GM10266 (cell line): ENCODE measurements around the gene RLN2.
"Not testable (repeated sequence)": the region's sequence is repeated elsewhere in the genome, so short reads cannot be mapped to it uniquely, and the experiment has no call there.

Experiments used
- DNase-seq: peaks from one replicate; pipeline ENCODE4 v3.0.0; 2012; ENCODE audit errors: extremely low spot score
- TF ChIP-seq, protein P1 (sequence below): IDR thresholded peaks from 2 replicates; pipeline ENCODE4 v1.5.1; 2012; ENCODE audit warnings: mild to moderate bottlenecking, low read depth; ENCODE audit not compliant: control insufficient read depth, insufficient read depth; ENCODE audit errors: missing control alignments

Gene RLN2, protein sequence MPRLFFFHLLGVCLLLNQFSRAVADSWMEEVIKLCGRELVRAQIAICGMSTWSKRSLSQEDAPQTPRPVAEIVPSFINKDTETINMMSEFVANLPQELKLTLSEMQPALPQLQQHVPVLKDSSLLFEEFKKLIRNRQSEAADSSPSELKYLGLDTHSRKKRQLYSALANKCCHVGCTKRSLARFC

DNA sequence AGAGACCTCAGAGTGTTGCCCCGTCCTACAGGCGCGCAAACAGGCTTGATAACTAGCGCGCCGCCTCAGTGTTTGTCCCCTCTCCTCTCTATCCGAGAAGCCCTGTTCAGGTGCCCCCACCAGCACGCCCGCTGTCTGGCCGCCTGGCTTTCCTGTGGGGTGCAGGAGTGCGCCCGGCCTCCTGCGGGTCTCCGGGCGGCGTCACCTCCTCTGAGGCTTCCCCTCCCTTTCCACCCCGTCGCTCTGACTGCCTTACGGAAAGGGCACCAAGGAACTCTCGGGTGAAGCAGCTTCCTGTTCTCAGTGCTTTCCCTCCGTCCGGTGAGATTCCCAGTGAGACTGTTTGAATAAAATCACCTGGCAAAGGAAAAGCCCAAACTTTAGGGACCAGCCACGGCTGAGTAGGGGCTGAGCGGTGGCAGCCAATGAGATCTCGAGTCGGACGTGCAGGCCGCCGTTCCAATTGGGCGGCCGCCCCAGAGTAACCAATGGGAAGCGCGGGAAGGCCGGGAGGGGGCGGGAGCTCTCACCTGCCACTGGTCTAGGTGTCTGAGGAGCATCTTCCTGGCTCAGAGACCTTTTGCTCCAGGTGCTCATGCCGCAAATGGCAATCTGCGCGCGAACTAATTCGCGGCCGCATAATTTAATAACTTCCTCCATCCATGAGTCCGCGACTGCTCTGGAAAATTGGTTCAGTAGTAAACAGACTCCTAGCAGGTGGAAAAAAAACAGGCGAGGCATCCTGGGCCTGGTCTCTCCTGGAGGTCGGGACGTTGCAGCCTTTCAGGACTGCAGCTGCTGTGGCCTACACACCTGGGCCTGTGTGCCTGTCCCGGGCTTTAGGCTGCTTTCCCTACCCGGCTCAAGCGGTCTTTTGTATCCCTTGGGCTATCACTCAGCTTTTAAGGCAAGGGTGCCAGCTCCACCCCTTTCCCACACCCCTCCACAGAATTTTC is at the start of gene RLN2:
Gene RLN2, minus strand, starts transcription at position 877 of the 956 bp plus-strand sequence. Its CDS starts 136 bp downstream, at position 741.
- not testable (repeated sequence) for DNase-seq

DNA sequence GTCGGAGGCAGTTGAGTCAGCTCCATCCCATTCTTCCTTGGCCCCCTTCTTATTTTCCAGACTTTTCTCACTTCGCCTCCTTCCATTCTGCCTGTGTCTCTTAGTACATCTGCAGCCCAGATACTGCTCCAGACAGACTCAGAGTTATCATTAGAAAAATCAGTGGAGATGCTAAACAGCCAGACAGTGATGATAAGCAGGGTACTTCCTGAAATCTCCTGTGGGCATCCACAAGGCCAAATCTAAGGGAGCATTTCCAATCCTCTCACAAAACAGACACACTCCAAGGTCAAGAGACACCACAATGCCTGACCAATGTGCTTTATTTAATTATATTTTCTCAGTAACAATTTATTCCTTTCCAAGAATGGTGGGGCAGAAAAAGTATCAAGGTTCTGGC is 49.7 kb upstream of the RLN2 start:
- DNase-seq: no peak
- TF ChIP-seq, protein P1, sequence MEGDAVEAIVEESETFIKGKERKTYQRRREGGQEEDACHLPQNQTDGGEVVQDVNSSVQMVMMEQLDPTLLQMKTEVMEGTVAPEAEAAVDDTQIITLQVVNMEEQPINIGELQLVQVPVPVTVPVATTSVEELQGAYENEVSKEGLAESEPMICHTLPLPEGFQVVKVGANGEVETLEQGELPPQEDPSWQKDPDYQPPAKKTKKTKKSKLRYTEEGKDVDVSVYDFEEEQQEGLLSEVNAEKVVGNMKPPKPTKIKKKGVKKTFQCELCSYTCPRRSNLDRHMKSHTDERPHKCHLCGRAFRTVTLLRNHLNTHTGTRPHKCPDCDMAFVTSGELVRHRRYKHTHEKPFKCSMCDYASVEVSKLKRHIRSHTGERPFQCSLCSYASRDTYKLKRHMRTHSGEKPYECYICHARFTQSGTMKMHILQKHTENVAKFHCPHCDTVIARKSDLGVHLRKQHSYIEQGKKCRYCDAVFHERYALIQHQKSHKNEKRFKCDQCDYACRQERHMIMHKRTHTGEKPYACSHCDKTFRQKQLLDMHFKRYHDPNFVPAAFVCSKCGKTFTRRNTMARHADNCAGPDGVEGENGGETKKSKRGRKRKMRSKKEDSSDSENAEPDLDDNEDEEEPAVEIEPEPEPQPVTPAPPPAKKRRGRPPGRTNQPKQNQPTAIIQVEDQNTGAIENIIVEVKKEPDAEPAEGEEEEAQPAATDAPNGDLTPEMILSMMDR: no peak

DNA sequence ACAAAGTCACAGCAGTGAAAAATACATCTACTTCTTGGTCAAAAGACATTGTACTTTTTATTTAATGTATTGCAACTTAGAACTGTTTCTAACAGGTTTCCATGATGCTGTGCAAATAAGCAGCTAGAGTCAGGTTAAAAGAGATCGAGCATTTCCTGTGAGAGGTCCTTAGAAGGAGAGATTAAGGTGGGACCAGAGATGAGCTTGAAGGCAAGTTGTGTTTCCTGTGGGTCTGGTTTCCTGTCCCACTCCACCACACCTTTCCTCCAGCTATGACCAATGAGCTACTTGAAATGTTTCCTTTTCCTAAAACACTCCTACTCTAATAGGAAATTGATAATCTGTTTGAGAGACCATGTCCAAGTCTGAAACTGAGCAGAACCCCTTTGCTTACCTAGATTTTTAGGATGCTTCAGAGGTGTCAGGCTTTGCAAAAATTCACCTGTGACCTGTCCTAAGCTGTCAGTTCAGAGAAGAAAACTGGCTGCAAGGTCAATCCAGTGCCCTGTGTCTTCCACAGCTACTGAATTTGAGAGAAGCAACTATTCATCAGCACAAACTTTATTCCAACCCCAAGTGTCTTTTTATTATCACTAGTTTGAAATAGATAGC is 48.2 kb upstream of the RLN2 start:
- TF ChIP-seq, protein P1: no peak
- DNase-seq: no peak

DNA sequence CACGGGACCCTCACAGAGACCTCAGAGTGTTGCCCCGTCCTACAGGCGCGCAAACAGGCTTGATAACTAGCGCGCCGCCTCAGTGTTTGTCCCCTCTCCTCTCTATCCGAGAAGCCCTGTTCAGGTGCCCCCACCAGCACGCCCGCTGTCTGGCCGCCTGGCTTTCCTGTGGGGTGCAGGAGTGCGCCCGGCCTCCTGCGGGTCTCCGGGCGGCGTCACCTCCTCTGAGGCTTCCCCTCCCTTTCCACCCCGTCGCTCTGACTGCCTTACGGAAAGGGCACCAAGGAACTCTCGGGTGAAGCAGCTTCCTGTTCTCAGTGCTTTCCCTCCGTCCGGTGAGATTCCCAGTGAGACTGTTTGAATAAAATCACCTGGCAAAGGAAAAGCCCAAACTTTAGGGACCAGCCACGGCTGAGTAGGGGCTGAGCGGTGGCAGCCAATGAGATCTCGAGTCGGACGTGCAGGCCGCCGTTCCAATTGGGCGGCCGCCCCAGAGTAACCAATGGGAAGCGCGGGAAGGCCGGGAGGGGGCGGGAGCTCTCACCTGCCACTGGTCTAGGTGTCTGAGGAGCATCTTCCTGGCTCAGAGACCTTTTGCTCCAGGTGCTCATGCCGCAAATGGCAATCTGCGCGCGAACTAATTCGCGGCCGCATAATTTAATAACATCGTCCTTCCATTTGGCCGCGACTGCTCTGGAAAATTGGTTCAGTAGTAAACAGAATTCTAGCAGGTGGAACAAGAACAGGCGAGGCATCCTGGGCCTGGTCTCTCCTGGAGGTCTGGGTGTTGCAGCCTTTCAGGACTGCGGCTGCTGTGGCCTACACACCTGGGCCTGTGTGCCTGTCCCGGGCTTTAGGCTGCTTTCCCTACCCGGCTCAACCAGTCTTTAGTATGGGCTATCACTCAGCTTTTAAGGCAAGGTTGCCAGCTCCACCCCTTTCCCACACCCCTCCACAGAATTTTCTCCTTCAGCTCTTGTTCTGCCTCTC is 34.8 kb upstream of the RLN2 start, which contains the start of gene RLN1:
Gene RLN1, minus strand, starts transcription at position 885 of the 990 bp plus-strand sequence. Its CDS starts 130 bp downstream, at position 755.
- DNase-seq: not testable (repeated sequence)

DNA sequence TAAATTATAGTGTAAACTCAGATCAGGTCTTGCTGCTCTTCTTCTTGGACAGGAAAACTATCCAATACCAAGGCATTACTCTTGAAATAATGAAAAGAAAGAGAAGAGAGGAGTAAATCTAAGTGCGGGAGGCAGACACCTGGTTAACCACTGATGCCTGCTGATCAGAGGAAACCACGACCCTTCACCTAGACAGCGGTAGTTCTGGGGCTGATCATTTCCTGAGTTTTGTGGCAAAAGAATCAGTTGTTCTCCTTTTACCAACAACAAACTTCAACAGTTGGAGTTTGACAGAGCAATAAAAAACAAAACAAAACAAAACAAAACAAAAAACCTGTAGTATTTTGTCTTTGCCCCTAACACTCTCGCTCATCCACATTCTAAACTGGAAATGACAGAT is 32.2 kb upstream of the RLN2 start:
- no peak for DNase-seq
- TF ChIP-seq, protein P1: no peak

DNA sequence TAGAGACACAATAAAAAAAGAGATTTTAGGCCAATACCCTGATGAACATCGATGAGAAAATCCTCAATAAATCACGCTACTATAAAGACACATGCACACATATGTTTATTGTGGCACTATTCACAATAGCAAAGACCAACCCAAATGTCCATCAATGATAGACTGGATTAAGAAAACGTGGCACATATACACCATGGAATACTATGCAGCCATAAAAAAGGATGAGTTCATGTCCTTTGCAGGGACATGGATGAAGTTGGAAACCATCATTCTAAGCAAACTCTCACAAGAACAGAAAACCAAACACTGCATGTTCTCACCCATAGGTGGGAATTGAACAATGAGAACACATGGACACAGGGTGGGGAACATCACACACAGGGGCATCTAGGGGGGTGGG is 26.8 kb upstream of the RLN2 start:
- DNase-seq: not testable (repeated sequence)

DNA sequence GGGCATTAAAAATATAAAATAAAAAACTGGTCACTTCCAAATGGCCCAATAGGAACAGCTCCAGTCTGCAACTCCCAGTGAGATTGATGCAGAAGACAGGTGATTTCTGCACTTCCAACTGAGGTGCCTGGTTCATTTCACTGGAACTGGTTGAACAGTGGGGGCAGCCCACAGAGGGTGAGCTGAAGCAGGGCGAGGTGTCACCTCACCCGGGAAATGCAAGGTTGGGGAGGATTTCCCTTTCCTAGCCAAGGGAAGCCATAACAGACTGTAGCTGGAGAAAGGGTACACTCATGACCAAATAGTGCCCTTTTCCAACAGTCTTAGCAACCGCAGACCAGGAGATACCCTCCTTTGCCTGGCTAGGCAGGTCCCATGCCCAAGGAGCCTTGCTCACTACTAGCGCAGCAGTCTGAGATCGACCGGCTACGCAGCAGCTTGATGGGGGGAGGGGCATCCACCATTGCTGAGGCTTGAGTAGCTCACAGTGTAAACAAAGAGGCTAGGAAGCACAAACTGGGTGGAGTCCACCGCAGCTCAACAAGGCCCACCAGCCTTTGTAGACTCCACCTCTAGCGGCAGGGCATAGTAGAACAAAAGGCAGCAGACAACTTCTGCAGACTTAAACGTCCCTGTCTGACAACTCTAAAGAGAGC is 22.5 kb upstream of the RLN2 start:
- TF ChIP-seq, protein P1: no peak
- DNase-seq: no peak

DNA sequence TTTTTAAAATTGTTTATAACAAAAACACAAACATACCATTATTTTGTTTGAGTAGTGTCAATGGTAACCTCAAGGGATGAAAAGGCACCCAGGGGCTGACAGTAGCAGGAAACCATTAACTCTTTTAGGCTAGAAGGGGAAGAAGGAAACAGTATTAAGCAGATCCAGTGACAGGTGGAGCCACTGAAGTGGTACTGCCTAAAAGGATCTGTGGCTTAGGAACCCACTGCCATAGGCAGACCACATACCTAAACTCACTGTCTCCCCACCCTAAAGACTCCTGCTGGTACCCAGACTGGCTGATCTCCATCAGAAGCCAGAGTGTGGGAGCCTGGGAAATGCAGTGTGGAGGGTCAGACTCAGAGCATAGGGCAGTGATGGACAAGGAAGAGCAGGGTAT is 21.7 kb upstream of the RLN2 start:
- no peak for DNase-seq
- TF ChIP-seq, protein P1: no peak

DNA sequence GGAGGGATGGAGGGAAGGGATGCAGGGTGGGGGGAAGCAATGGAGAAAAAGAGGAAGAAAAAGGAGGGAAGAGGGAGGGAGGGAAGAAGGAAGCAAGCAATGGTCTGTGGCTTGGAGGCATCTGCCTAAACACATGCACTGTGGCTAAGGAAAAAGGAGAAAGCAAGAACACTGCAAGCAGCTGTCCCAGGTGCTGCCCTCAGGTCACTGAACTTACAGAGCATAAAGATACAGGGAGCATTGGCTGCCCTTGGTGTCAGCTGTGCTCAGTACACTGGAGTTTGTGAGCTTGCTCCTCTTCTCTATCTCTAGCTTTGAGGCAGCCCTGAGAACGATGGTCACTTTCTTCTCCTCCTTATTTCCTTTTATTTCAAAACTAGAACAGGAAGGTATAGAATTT is 17.1 kb upstream of the RLN2 start:
- DNase-seq: not testable (repeated sequence)
